ENCODE data around the gene GARIN5A. TPM values are rescaled to one million over a fixed set of nuclear protein-coding genes. Genes with fewer than 3 reads are reported as not detected.

The GARIN5A gene
- total RNA-seq, 4 donors from 2014 or later, result 1.1 TPM; not detected in 3

DNA sequence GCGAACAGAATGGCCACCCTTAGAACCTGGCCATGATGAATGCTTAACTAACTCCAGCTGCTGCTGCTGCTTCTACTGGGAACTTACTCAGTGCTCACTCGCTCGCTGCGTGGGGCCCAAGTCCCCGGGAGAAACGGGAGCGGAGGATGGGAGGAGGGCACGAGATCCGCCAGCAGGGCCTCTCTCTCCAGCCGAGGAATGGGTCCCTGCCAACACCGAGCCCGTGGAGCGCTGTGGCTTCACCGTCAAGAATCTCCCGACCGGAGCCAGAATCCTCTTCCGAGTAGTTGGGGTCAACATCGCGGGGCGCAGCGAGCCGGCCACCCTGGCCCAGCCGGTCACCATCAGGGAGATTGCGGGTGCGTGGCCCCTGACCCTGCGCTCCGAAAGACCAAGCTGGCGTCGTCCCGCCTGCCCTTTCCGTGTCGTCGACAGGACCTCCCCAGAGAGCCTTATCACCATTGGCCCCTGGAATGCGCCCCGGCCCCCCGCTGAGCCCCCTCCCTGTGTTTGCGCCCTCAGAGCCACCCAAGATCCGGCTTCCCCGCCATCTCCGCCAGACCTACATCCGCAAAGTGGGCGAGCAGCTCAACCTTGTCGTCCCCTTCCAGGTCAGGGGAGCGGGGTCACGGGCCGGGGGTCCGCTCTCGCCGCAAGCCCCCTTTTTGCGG lies 18.1 kb downstream of the GARIN5A start:
- ATAC-seq (ENCODE audit: low FRiP score), result no peak
- no peak for DNase-seq (ENCODE audit: low spot score)
- no peak for TF ChIP-seq CTCF (IDR thresholded peaks at IDR 0.05)

- no peak for TF ChIP-seq CTCF (IDR thresholded peaks at IDR 0.05)
- ATAC-seq (ENCODE audit: low FRiP score), result no peak
- no peak for DNase-seq (ENCODE audit: low spot score)
Observed at GRCh38 chr19:50457300-50457699, 19.3 kb downstream of the GARIN5A start.

DNA sequence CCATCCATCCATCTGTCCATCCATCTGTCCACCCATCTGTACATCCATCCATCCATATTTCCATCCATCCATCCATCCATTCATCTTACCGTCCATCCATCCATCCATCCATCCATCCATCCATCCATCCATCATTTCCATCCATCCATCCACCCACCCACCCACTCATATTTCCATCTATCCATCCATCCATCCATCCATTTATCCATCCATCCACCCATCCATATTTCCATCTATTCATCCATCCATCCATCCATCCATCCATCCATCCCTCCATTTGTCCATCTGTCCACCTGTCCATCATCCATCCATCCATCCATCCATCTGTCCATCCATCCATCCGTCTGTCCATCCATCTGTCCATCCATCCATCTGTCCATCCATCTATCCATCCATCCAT lies 20.7 kb downstream of the GARIN5A start:
- DNase-seq (ENCODE audit: low spot score), result no peak
- TF ChIP-seq CTCF (IDR thresholded peaks at IDR 0.05), result no peak
- ATAC-seq (ENCODE audit: low FRiP score), result no peak

GRCh38 chr19:50453243-50453642 lies 23.4 kb downstream of the GARIN5A start:
- ATAC-seq (ENCODE audit: low FRiP score), result no peak
- no peak for TF ChIP-seq CTCF (IDR thresholded peaks at IDR 0.05)

GRCh38 chr19:50451223-50451534 lies 25.5 kb downstream of the GARIN5A start:
- no peak for DNase-seq (ENCODE audit: low spot score)
- TF ChIP-seq CTCF (IDR thresholded peaks at IDR 0.05), result no peak
- ATAC-seq (ENCODE audit: low FRiP score), result no peak

More at GRCh38 chr19:50453243-50453642, 23.4 kb downstream of the GARIN5A start:
- no peak for DNase-seq (ENCODE audit: low spot score)

DNA sequence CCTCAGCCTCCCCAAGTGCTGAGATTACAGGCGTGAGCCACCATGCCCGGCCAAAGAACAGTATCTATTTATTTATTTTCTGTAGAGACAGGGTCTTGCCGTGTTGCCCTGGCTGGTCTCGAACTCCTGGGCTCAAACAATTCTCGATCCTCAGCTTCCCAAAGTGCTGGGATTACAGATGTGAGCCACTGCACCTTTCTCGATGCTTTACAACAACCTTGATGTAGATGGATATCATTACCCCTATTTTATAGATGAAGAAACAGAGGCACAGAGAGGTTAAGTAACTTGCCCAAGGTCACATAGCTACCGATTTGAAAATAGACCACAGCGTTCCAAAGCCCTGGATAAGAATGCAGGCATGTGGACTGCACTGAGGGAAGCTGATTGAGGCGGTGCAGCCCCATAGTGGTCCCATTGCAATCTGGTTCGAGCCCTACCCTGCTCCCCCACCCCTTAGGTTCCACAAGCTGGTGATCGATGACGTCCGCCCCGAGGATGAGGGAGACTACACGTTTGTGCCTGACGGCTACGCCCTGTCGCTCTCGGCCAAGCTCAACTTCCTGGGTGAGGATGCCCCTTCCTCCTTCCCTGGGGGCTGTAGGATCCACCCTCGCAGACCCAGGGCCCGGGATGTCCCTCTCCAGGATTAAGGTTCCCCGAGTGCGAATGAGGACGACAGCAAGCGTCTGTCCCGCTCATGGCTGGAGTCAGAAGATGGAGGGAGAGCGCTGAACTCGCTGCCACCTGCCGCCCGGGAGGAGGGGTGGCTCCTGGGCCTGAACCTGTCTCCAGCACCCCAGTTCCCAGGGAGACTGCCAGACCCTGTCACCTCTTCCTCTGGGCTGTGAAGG lies 26.1 kb downstream of the GARIN5A start:
- TF ChIP-seq CTCF (IDR thresholded peaks at IDR 0.05), result no peak
- ATAC-seq (ENCODE audit: low FRiP score) (no peak), DNase-seq (ENCODE audit: low spot score) (no peak)
